CD8-positive, alpha-beta memory T cell (primary cell): ENCODE measurements around the gene APP. TPM values are rescaled to one million over a fixed set of nuclear protein-coding genes. Genes with fewer than 3 reads are reported as not detected.

Source experiments
- CTCF ChIA-PET: fragments of 350-600 bp; sonication (Branson Sonifier 250); formaldehyde crosslinking; loops from one replicate; lab custom pipeline; 2021; ENCODE audit warnings: antibody characterized with exemption; lab: Charles Lee
- POLR2A ChIA-PET: fragments of 350-600 bp; sonication (Branson Sonifier 250); formaldehyde crosslinking; loops from one replicate; lab custom pipeline; 2021; ENCODE audit warnings: antibody characterized with exemption; lab: Charles Lee
- DNase-seq, 5 donors: peaks; one replicate each; pipeline versions ENCODE4 v3.0.0 to v3.0.0-alpha.2; 2020 to 2022; ENCODE audit warnings: mixed read lengths in 1 of 5
- H3K27ac ChIP-seq: one replicate; pipeline ENCODE4 v1.7.0; 2013; ENCODE audit warnings: low read depth, mild to moderate bottlenecking, low read length, moderate library complexity
- H3K27me3 ChIP-seq: 2 replicates; pipeline ENCODE4 v1.7.0; 2013; ENCODE audit warnings: low read length, mild to moderate bottlenecking; ENCODE audit not compliant: insufficient read depth, poor library complexity, severe bottlenecking
- H3K36me3 ChIP-seq: 2 replicates; pipeline ENCODE4 v1.7.0; 2013; ENCODE audit warnings: mild to moderate bottlenecking, low read length, moderate library complexity; ENCODE audit not compliant: insufficient read depth
- H3K4me1 ChIP-seq: 2 replicates; pipeline ENCODE4 v1.7.0; 2013; ENCODE audit warnings: mild to moderate bottlenecking, low read length, moderate library complexity; ENCODE audit not compliant: insufficient read depth
- H3K4me3 ChIP-seq: 2 replicates; pipeline ENCODE4 v1.7.0; 2013; ENCODE audit warnings: mild to moderate bottlenecking, low read length
- H3K9me3 ChIP-seq: 2 replicates; pipeline ENCODE4 v1.7.0; 2013; ENCODE audit warnings: mild to moderate bottlenecking, low read length
- H3K27ac Mint-ChIP-seq, 8 donors: one replicate each; pipeline ENCODE4 v1.8.0; 2020 to 2021; ENCODE audit warnings: mixed read lengths in 8 of 8, mild to moderate bottlenecking in 6 of 8, inconsistent platforms in 3 of 8, moderate library complexity in 3 of 8
- H3K27me3 Mint-ChIP-seq, 2 donors: one replicate each; pipeline ENCODE4 v1.8.0; 2020 to 2021; ENCODE audit warnings: mixed read lengths in 2 of 2, mild to moderate bottlenecking in 1 of 2, moderate library complexity in 1 of 2
- H3K36me3 Mint-ChIP-seq, 3 donors: one replicate each; pipeline ENCODE4 v1.8.0; 2020 to 2021; ENCODE audit warnings: mixed read lengths in 3 of 3, inconsistent platforms in 1 of 3, mild to moderate bottlenecking in 1 of 3
- H3K4me1 Mint-ChIP-seq, 3 donors: one replicate each; pipeline ENCODE4 v1.8.0; 2020 to 2021; ENCODE audit warnings: mixed read lengths in 3 of 3, inconsistent platforms in 1 of 3, mild to moderate bottlenecking in 1 of 3
- H3K4me3 Mint-ChIP-seq, 7 donors: one replicate each; pipeline ENCODE4 v1.8.0; 2020 to 2021; ENCODE audit warnings: mixed read lengths in 7 of 7, mild to moderate bottlenecking in 6 of 7, moderate library complexity in 4 of 7, inconsistent platforms in 2 of 7
- H3K9me3 Mint-ChIP-seq, 5 donors: one replicate each; pipeline ENCODE4 v1.8.0; 2020 to 2022; ENCODE audit warnings: mixed read lengths in 5 of 5, mild to moderate bottlenecking in 3 of 5, moderate library complexity in 2 of 5, inconsistent platforms in 1 of 5
- polyA plus RNA-seq: library from polyadenylated mRNA; unstranded; fragments of 300-500 nt; fragmentation: Illumina TruSeq; gene quantifications from one replicate; pipeline ENCODE4 v1.2.3, GENCODE V29; 2021
- total RNA-seq, 2 experiments: library from RNA; stranded (reverse); gene quantifications; one replicate each; pipeline ENCODE4 v1.2.3, GENCODE V29; 2021

APP gene
- total and polyA plus RNA-seq, 3 experiments from 2014 or later: 5.3 to 15.3 (median 15.2) TPM

DNA sequence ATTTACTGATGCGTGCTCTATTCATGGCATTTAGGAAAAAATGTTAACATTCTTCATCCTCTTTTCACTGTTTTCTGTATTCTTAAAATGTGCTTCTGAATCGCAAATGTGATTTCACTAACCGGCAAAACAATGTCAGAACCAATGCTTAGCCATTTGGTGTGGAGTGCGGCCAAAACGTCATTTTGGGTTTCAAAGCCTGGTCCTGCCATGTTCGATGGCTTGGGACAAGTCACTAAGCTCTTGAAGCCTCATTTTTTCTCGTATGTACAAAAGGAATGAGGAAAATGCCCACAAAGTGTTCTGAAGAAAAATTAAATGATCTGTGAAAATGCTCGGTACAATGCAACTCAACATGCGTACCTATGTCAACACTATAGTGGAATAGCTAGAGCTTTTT is 175.3 kb downstream of the APP start:
- H3K4me3 ChIP-seq: no peak overlapping the region
- ChIA-PET POLR2A (no interaction called here), CTCF (no interaction called here)
- no peak overlapping the region for H3K27ac Mint-ChIP-seq
- no peaks in the 10 kb centered on the region for H3K36me3 Mint-ChIP-seq
- no peak overlapping the region for H3K27ac ChIP-seq
- H3K9me3 ChIP-seq: no peaks in the 10 kb centered on the region
- DNase-seq: no peak
- no peak overlapping the region for H3K4me3 Mint-ChIP-seq
- peaks cover 0 to 1% (median 0%) of the 10 kb centered on the region in 5 donors for H3K9me3 Mint-ChIP-seq
- H3K27me3 ChIP-seq: no peaks in the 10 kb centered on the region
- H3K4me1 ChIP-seq: no peaks in the 10 kb centered on the region
- H3K27me3 Mint-ChIP-seq: peaks cover 0 to 2% of the 10 kb centered on the region in 2 donors
- no peaks in the 10 kb centered on the region for H3K36me3 ChIP-seq
- H3K4me1 Mint-ChIP-seq: peaks cover 5 to 9% (median 5%) of the 10 kb centered on the region in 3 donors

DNA sequence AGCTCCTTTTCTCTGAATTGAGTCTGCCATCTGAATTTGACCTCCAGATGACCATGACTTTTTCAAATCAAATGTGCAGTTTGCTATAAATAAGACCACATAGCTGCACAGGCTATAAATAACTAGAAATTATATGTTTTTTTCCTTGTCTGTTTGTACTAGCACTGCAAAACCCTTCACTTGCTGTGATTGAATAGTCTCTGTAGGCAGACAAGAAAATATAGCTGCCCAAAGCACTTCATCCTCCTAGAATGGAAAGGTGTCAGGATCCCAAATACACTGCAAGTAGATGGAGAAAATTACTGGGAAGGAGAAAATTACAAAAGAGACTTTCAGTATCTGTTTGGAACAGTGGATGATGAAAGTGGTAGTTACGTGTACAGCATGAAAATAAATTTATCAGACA is 175.8 kb downstream of the APP start:
- Histone ChIP-seq H3K36me3 (no peaks in the 10 kb centered on the region), H3K27me3 (no peaks in the 10 kb centered on the region), H3K9me3 (no peaks in the 10 kb centered on the region), H3K27ac (no peak overlapping the region), H3K4me3 (no peak overlapping the region), H3K4me1 (no peaks in the 10 kb centered on the region)
- no peak overlapping the region for H3K27ac Mint-ChIP-seq
- no peak overlapping the region for H3K4me3 Mint-ChIP-seq
- no peaks in the 10 kb centered on the region for H3K36me3 Mint-ChIP-seq
- CTCF ChIA-PET: no interaction called here
- H3K9me3 Mint-ChIP-seq: peaks cover 0 to 1% (median 0%) of the 10 kb centered on the region in 5 donors
- POLR2A ChIA-PET: no interaction called here
- H3K27me3 Mint-ChIP-seq: peaks cover 0 to 2% of the 10 kb centered on the region in 2 donors
- DNase-seq: no peak
- peaks cover under 1 to 4% (median 4%) of the 10 kb centered on the region in 3 donors for H3K4me1 Mint-ChIP-seq

DNA sequence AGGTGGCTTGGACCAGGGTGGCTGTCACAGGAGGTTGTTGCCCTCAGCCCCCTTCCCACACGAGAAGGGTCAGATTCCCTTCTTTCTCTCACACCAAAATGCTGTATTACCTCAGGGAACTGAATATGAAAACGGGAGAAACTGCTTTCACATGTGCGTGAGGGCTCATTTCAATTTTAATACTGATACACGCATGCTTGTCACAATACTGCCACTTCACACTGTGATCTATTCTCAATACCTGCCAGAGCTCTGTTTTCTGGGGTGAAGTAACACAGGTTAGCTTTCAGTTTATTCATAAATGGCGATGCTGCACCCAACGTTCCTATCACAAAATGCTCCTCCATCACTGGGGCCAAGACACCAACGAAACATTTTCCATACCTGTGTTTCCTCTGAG is 181.8 kb downstream of the APP start:
- H3K4me1 Mint-ChIP-seq: no peaks in the 10 kb centered on the region
- Histone ChIP-seq H3K36me3 (no peaks in the 10 kb centered on the region), H3K4me1 (no peaks in the 10 kb centered on the region), H3K27ac (no peak overlapping the region), H3K9me3 (no peaks in the 10 kb centered on the region), H3K4me3 (no peak overlapping the region), H3K27me3 (no peaks in the 10 kb centered on the region)
- ChIA-PET POLR2A (no interaction called here), CTCF (no interaction called here)
- H3K4me3 Mint-ChIP-seq: no peak overlapping the region
- peaks cover 0 to 2% (median 0%) of the 10 kb centered on the region in 3 donors for H3K36me3 Mint-ChIP-seq
- peaks cover 0 to 2% (median 0%) of the 10 kb centered on the region in 5 donors for H3K9me3 Mint-ChIP-seq
- H3K27ac Mint-ChIP-seq: no peak overlapping the region
- no peak for DNase-seq
- H3K27me3 Mint-ChIP-seq: peaks cover 0 to 2% of the 10 kb centered on the region in 2 donors

DNA sequence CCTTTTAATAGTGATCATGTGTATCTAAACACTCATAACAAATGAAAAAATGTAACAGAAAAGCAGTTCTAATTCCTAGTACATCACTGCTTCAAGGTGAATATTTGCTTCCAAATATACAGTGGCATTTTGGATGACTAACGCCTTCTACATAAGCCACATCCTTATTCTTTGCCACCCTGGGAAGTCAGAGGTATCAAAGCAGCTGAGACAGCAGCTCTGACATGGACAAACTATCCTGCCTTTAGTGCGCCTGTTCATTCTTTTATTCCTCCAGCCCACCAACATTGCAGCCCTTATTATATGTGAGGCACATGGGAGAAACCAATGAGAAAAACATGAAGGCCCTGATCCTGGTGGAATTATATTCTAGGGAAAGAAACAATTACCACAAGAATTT is 183.0 kb downstream of the APP start:
- Histone ChIP-seq H3K4me1 (no peaks in the 10 kb centered on the region), H3K4me3 (no peak overlapping the region), H3K9me3 (no peaks in the 10 kb centered on the region), H3K27me3 (no peaks in the 10 kb centered on the region), H3K36me3 (no peaks in the 10 kb centered on the region), H3K27ac (no peak overlapping the region)
- CTCF ChIA-PET: no interaction called here
- Mint-ChIP-seq H3K27ac (no peak overlapping the region), H3K4me3 (no peak overlapping the region), H3K9me3 (peaks cover 0 to 2% (median 0%) of the 10 kb centered on the region in 5 donors), H3K27me3 (peaks cover 0 to 2% of the 10 kb centered on the region in 2 donors), H3K36me3 (peaks cover 0 to 2% (median 0%) of the 10 kb centered on the region in 3 donors), H3K4me1 (no peaks in the 10 kb centered on the region)
- no peak for DNase-seq
- POLR2A ChIA-PET: no interaction called here

DNA sequence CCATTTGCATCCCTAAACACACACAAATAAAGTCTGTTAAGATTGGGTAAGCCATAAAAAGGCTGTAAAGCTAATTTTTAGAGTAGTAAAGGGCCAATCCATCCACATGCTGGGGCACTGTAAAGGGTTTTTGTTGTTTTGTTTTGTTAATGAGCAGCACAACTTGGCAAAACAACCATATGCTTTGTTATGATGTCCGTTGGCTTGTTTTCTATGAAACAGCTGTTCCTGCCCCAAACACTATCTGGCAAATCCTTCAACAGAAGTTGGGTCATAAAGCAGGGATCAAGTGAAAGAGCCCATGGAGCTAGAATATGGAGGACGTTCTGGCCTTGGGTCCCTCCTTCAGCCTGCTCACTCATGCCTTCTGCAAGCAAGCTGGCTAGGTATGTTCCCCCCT is 183.6 kb downstream of the APP start:
- no peak overlapping the region for H3K27ac ChIP-seq
- H3K4me3 Mint-ChIP-seq: no peak overlapping the region
- no peaks in the 10 kb centered on the region for H3K36me3 ChIP-seq
- peaks cover 0 to 2% (median 0%) of the 10 kb centered on the region in 5 donors for H3K9me3 Mint-ChIP-seq
- no peaks in the 10 kb centered on the region for H3K9me3 ChIP-seq
- H3K4me1 Mint-ChIP-seq: no peaks in the 10 kb centered on the region
- DNase-seq: no peak
- H3K4me1 ChIP-seq: no peaks in the 10 kb centered on the region
- H3K27ac Mint-ChIP-seq: no peak overlapping the region
- no peak overlapping the region for H3K4me3 ChIP-seq
- CTCF ChIA-PET: no interaction called here
- POLR2A ChIA-PET: no interaction called here
- no peaks in the 10 kb centered on the region for H3K27me3 ChIP-seq
- H3K36me3 Mint-ChIP-seq: peaks cover 0 to 2% (median 2%) of the 10 kb centered on the region in 3 donors
- peaks cover 0 to 2% of the 10 kb centered on the region in 2 donors for H3K27me3 Mint-ChIP-seq

DNA sequence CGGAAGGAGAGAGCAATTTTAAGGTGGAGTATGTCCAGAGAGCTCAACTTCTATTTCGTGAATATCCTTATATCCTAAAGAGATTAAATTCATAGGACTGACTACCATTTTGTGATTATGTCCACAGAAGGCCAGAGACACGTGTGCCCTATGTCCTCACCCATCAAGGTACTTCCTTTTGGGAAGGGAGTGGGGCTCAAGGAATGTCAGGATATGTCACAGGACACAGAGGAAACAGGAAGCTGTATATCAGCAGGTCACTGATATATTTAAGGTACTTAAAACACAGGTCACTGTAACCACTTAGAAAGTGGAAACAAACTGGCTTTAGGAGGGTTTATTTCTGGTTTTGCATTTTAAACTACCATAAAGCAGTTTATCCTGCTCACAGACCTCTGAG is 184.6 kb downstream of the APP start:
- POLR2A ChIA-PET: no interaction called here
- Histone ChIP-seq H3K27ac (no peak overlapping the region), H3K27me3 (no peaks in the 10 kb centered on the region), H3K9me3 (no peaks in the 10 kb centered on the region), H3K4me1 (no peaks in the 10 kb centered on the region), H3K36me3 (no peaks in the 10 kb centered on the region), H3K4me3 (no peak overlapping the region)
- CTCF ChIA-PET: no interaction called here
- no peaks in the 10 kb centered on the region for H3K4me1 Mint-ChIP-seq
- DNase-seq: no peak
- peaks cover 0 to 2% (median 0%) of the 10 kb centered on the region in 5 donors for H3K9me3 Mint-ChIP-seq
- no peak overlapping the region for H3K4me3 Mint-ChIP-seq
- H3K27me3 Mint-ChIP-seq: no peaks in the 10 kb centered on the region
- H3K27ac Mint-ChIP-seq: no peak overlapping the region
- peaks cover 0 to 2% (median 2%) of the 10 kb centered on the region in 3 donors for H3K36me3 Mint-ChIP-seq

DNA sequence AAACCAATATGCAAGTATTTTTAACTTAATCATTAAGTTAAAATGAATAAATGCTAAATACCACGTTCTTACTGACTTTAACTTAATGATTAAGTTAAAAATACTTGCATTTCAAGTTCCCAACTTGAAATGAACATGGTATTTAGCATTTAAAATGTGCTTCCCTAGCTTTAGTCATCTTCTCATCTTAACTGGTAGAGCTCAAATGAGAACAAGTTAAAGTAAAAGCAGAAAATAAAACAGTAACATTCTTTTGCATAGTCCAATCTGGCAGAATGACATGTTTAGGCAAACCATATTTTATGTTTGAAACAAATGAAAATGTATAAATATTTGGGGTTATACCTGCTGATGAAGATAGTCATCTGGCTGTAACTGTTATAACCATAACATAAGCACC is 186.0 kb downstream of the APP start:
- H3K27ac Mint-ChIP-seq: no peak overlapping the region
- ChIA-PET CTCF (no interaction called here), POLR2A (no interaction called here)
- Histone ChIP-seq H3K4me1 (no peaks in the 10 kb centered on the region), H3K27ac (no peak overlapping the region), H3K27me3 (no peaks in the 10 kb centered on the region), H3K4me3 (no peak overlapping the region), H3K36me3 (no peaks in the 10 kb centered on the region), H3K9me3 (no peaks in the 10 kb centered on the region)
- no peaks in the 10 kb centered on the region for H3K27me3 Mint-ChIP-seq
- no peak for DNase-seq
- H3K36me3 Mint-ChIP-seq: peaks cover 0 to 2% (median 2%) of the 10 kb centered on the region in 3 donors
- H3K4me3 Mint-ChIP-seq: no peak overlapping the region
- no peaks in the 10 kb centered on the region for H3K4me1 Mint-ChIP-seq
- H3K9me3 Mint-ChIP-seq: peaks cover 0 to 2% (median 0%) of the 10 kb centered on the region in 5 donors

DNA sequence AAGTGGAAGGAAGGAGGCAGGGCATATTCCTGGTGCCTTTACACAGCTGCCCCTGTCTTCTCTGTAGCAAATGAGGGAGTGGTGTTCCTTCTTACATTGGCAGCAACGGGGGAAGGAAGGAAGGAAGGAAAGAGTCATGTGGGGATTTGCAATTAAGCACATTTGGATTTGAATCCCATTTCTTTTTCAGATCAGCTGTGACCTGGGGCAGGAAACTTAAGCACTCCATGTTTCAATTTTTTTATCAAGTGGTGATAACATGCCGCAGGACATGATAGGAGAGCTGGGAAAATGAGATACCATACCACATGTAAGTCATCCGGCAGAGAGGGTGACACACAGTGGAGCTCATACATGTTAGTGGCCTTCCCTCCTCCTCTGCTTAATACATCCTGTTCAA is 186.8 kb downstream of the APP start:
- no peak overlapping the region for H3K27ac ChIP-seq
- no peaks in the 10 kb centered on the region for H3K4me1 ChIP-seq
- no peak for DNase-seq
- no peaks in the 10 kb centered on the region for H3K9me3 ChIP-seq
- Mint-ChIP-seq H3K27me3 (no peaks in the 10 kb centered on the region), H3K4me3 (no peak overlapping the region), H3K27ac (no peak overlapping the region), H3K36me3 (peaks cover 0 to 2% (median 2%) of the 10 kb centered on the region in 3 donors), H3K9me3 (peaks cover 0 to 2% (median 0%) of the 10 kb centered on the region in 5 donors), H3K4me1 (no peaks in the 10 kb centered on the region)
- H3K36me3 ChIP-seq: no peaks in the 10 kb centered on the region
- no peaks in the 10 kb centered on the region for H3K27me3 ChIP-seq
- CTCF ChIA-PET: no interaction called here
- no peak overlapping the region for H3K4me3 ChIP-seq
- POLR2A ChIA-PET: no interaction called here
